NB4 (cell line): ENCODE data around the gene KIFAP3.

ENCODE experiments used
- CTCF ChIP-seq: IDR thresholded peaks from one replicate; pipeline ENCODE4 v1.5.1; 2012; ENCODE audit warnings: low read depth, low read length
- MAX ChIP-seq: IDR thresholded peaks from 2 replicates; pipeline ENCODE4 v1.6.1; 2011; ENCODE audit warnings: low read depth, low read length
- POLR2A ChIP-seq: IDR thresholded peaks from 2 replicates; pipeline ENCODE4 v1.6.1; 2011; ENCODE audit warnings: mild to moderate bottlenecking; ENCODE audit not compliant: insufficient read length; ENCODE audit errors: extremely low read depth

DNA sequence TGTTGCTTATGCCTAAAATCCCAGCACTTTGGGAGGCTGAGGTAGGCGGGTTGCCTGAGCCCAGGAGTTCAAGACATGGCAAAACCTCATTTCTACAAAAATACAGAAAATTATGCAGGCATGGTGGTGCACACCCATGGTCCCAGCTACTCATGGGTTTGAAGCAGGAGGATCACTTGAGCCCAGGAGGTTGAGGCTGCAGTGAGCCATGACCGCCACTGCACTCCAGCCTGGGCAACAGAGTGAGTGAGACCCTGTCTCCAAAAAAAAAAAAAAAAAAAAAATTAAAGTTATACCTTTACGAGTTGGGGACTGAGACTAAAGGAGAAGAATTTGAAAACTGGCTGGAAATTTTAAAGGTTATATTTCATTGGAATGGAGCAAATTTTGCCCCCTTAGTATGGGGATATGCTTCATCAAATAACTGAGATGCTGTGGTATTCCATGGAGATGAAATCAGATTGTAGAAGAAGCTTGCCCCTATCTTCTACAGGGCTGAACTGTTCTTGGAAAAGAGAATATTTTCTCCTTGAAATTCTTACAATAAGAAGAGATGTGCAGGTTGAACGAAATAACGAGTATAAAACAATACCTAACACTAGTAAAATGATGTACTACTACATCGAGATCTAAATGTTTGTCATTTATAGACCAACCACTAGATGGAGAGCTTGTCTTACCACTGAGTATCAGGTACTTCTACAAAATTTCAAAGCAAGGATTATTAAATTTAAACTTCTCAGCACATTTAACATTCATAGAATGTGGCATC is 145.9 kb downstream of the KIFAP3 start:
- TF ChIP-seq CTCF (peak; percentile 38), POLR2A (no peak), MAX (no peak)
